NCI-H2227 treated with DMSO at 0.1 percent for 48 hours (cell line): ENCODE results near the gene LYL1.
"Not testable (repeated sequence)": the region's sequence is repeated elsewhere in the genome, so short reads cannot be mapped to it uniquely, and the experiment has no call there.

Experiments used
- DNase-seq: peaks from one replicate; lab custom pipeline; 2025; lab: John Stamatoyannopoulos, UW

Gene LYL1

GRCh38 chr19:13102666-13103580, at the start of gene LYL1:
Gene LYL1 (minus strand): TSS chr19:13102858. CDS start chr19:13101171, 1,687 bp downstream.
- no peak for DNase-seq

GRCh38 chr19:13151605-13152355, 49.1 kb upstream of the LYL1 start:
- peak; percentile 93 for DNase-seq

- no peak for DNase-seq
These were observed 48.4 kb upstream of the LYL1 start for GRCh38 chr19:13150931-13151604.

- peak; percentile 71 for DNase-seq
These were observed 47.7 kb upstream of the LYL1 start, which contains the start of the genes IER2 and STX10 for GRCh38 chr19:13150187-13150930. Gene IER2 (plus strand): TSS chr19:13150411. CDS start chr19:13153187, 2,776 bp downstream. Gene STX10 (minus strand): TSS chr19:13150375. CDS start chr19:13150173, 202 bp downstream.

- DNase-seq, result peak; percentile 17
These were observed 47.0 kb upstream of the LYL1 start for GRCh38 chr19:13149628-13150186.

GRCh38 chr19:13149173-13149627, 46.5 kb upstream of the LYL1 start:
- DNase-seq, result not testable (repeated sequence)

GRCh38 chr19:13146763-13147563, 44.3 kb upstream of the LYL1 start:
- no peak for DNase-seq

- no peak for DNase-seq
These were observed 37.1 kb upstream of the LYL1 start for GRCh38 chr19:13139633-13140311.

- no peak for DNase-seq
These were observed 36.2 kb upstream of the LYL1 start for GRCh38 chr19:13138916-13139198.

GRCh38 chr19:13138171-13138915, 35.7 kb upstream of the LYL1 start:
- no peak for DNase-seq

- DNase-seq, result no peak
These were observed 34.7 kb upstream of the LYL1 start for GRCh38 chr19:13137290-13137794.

- no peak for DNase-seq
These were observed 32.7 kb upstream of the LYL1 start for GRCh38 chr19:13135068-13136062.

- no peak for DNase-seq
These were observed 32.0 kb upstream of the LYL1 start for GRCh38 chr19:13134626-13135025.

- no peak for DNase-seq
These were observed 30.7 kb upstream of the LYL1 start for GRCh38 chr19:13133241-13133870.

GRCh38 chr19:13132471-13133180, 30.0 kb upstream of the LYL1 start:
- DNase-seq, result no peak

- no peak for DNase-seq
These were observed 28.3 kb upstream of the LYL1 start for GRCh38 chr19:13130886-13131490.
